ENCODE results near the gene ATR.

Gene ATR

GRCh38 chr3:142530296-142530695 is 48.2 kb downstream of the ATR start:
- TF ChIP-seq SIN3A (IDR thresholded peaks at IDR 0.05; ENCODE audit: borderline replicate concordance, insufficient read depth, low read length) (no peak), TAF1 (IDR thresholded peaks at IDR 0.05; ENCODE audit: borderline replicate concordance, insufficient read depth, low read length) (no peak), FOXP2 (optimal IDR thresholded peaks at IDR 0.05; ENCODE audit: borderline replicate concordance, extremely low read depth, extremely low read length, insufficient read depth) (no peak), POLR2AphosphoS5 (IDR thresholded peaks at IDR 0.05; ENCODE audit: low read depth, low read length) (no peak), REST (IDR thresholded peaks at IDR 0.05; ENCODE audit: insufficient read depth in 1 of 2, low read depth in 2 of 2, low read length in 2 of 2) (no peak)

GRCh38 chr3:142523921-142524566 is 54.5 kb downstream of the ATR start:
- no peak for TF ChIP-seq TAF1 (IDR thresholded peaks at IDR 0.05; ENCODE audit: borderline replicate concordance, insufficient read depth, low read length)
- no peak for TF ChIP-seq SIN3A (IDR thresholded peaks at IDR 0.05; ENCODE audit: borderline replicate concordance, insufficient read depth, low read length)
- no peak for TF ChIP-seq POLR2AphosphoS5 (IDR thresholded peaks at IDR 0.05; ENCODE audit: low read depth, low read length)
- TF ChIP-seq FOXP2 (optimal IDR thresholded peaks at IDR 0.05; ENCODE audit: borderline replicate concordance, extremely low read depth, extremely low read length, insufficient read depth), result no peak
- TF ChIP-seq REST (IDR thresholded peaks at IDR 0.05; ENCODE audit: insufficient read depth in 1 of 2, low read depth in 2 of 2, low read length in 2 of 2), result no peak

GRCh38 chr3:142509079-142509478 is 69.5 kb downstream of the ATR start:
- no peak for TF ChIP-seq FOXP2 (optimal IDR thresholded peaks at IDR 0.05; ENCODE audit: borderline replicate concordance, extremely low read depth, extremely low read length, insufficient read depth)

- TF ChIP-seq POLR2AphosphoS5 (IDR thresholded peaks at IDR 0.05; ENCODE audit: low read depth, low read length) (no peak), SIN3A (IDR thresholded peaks at IDR 0.05; ENCODE audit: borderline replicate concordance, insufficient read depth, low read length) (no peak), REST (IDR thresholded peaks at IDR 0.05; ENCODE audit: insufficient read depth in 1 of 2, low read depth in 2 of 2, low read length in 2 of 2) (no peak), TAF1 (IDR thresholded peaks at IDR 0.05; ENCODE audit: borderline replicate concordance, insufficient read depth, low read length) (no peak)
Observed at GRCh38 chr3:142507241-142507640, 71.3 kb downstream of the ATR start.

GRCh38 chr3:142502187-142502985 is 76.1 kb downstream of the ATR start:
- no peak for TF ChIP-seq REST (IDR thresholded peaks at IDR 0.05; ENCODE audit: insufficient read depth in 1 of 2, low read depth in 2 of 2, low read length in 2 of 2)
- no peak for TF ChIP-seq SIN3A (IDR thresholded peaks at IDR 0.05; ENCODE audit: borderline replicate concordance, insufficient read depth, low read length)
- TF ChIP-seq POLR2AphosphoS5 (IDR thresholded peaks at IDR 0.05; ENCODE audit: low read depth, low read length), result no peak
- TF ChIP-seq TAF1 (IDR thresholded peaks at IDR 0.05; ENCODE audit: borderline replicate concordance, insufficient read depth, low read length), result no peak
- no peak for TF ChIP-seq FOXP2 (optimal IDR thresholded peaks at IDR 0.05; ENCODE audit: borderline replicate concordance, extremely low read depth, extremely low read length, insufficient read depth)

All from PFSK-1 (cell line).